GM04503 (cell line): ENCODE measurements around the gene ACADS.
A peak's percentile ranks its signal among the peaks of the same experiment; 100 is the strongest.

ENCODE experiments used
- DNase-seq: peaks from one replicate; pipeline ENCODE4 v3.0.0-alpha.2; 2012; ENCODE audit warnings: low read depth

The ACADS gene

DNA sequence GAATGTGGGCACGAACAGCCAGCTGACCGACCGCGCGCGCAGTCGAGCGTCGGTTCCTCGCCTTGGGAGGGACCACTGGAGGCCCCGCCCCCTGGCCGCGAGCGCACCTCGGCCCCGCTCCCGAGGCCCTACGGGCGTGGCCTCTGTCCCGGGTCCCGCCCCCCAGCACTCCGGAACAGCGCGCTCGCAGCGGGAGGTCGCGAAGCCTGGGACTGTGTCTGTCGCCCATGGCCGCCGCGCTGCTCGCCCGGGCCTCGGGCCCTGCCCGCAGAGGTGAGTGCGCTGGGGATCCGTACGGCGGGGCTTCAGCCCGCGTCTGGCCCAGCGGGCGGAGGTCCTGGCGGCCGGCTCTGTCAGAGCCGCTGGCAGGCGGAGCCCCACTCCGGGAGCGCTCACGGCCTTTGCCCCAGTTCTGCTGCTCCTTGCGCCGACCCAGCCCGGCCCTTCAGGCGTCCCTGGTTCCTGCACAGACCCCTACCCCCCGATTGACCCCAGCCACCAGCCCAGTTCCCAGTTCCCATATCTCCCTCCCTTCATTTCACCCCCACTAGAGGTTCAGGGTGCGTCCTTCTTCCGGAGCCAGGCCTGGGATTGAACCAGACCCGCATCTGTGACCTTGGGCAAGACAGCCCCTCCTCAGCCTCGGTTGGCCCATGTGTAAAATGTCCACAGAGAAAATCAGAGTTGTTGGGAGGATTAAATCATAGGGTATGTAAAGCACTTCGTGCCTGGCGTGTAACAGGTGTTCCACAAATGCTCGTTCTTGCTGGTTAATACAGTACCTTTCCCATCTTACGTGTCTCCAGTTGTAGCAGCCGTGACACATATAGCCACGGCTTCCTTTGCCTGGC, at the start of gene ACADS:
Gene ACADS (plus strand): TSS at position 168 of the 851 bp plus-strand sequence. CDS start 60 bp downstream, at position 228.
- DNase-seq: no peak

- DNase-seq: no peak
These were observed 47.7 kb upstream of the ACADS start for GRCh38 chr12:120677765-120678473.

DNA sequence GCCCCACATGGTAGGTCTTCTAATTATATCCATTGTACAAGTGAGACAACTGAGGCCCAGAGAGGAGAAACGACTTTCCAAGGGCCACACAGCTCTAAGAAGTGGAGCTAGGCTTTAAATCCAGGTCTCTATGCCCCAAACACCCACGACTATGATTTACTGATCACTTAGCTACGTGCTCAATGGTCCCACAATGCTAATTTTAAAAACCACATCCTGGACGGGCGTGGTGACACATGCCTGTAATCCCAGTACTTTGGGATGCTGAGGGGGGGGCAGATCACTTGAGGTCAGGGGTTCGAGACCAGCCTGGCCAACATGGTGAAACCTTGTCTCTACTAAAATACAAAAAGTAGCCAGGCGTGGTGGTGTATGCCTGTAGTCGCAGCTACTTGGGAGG, 47.1 kb upstream of the ACADS start:
- DNase-seq: no peak

- no peak for DNase-seq
These were observed 45.4 kb upstream of the ACADS start for GRCh38 chr12:120680165-120680738.

DNA sequence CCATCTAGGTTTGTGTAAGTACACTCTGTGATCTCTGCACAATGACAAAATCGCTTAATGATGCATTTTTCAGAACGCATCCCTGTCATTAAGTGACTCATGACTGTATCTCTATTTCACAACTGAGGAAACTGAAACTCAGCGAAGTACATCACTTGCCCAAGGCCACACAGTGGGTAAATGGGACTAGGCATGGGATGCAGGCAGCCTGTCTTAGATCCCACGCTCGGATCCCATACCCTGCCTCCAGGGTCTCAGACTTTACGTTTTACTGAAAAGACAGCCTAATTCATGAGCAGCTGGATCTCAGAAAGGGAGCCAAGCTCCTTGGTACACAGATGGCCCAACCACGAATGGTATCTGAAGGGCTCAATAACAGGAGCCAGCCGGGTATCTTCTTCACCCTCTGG, 41.1 kb upstream of the ACADS start:
- no peak for DNase-seq

DNA sequence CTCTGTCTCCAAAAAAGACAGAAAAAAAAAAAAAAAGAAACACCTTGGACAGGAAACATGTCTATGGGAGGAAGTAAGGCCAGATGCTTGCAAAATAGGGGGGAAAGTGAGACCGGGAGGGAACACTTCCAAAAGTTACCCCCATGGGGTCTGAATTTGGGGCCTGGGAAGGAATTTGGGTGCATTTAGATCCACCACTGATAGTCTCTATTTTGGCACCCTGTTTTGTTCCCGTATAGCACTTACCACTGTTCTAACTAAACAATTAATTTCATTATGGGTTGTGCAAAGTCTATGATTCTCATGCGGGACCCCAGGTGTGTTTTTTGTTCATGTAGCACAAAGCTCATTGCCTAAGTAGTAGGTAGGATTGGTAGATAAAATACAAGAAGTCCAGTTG, 40.1 kb upstream of the ACADS start:
- DNase-seq: no peak

DNA sequence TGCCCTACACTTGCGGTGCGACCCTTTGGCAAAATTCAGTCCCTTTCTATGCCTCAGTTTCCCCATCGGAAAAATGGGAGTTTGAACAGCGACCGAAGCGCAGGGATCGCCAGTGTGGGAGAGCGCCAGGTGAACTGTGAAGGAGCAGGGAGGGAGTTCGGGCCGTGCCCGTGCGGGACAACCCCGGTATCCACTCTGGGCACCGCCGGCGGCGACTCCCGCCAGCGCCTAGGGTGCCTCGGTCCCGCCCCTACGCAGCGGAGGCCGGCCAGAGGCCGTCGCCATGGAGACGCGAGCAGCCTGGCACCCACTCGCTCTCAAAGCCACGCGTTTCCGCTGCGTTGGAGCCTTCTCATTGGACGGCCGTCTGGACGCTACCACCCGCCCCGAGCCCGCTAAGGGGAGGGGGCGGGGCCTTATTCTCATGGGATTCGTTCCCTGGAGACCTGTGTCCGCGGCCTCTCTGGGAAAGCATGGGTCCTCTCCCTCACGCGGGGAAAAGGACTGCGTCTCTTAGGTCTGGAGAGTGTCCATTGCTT, 39.4 kb upstream of the ACADS start:
- DNase-seq: peak; percentile 77

- peak; percentile 77 for DNase-seq
These were observed 38.7 kb upstream of the ACADS start, which contains the start of gene MLEC for GRCh38 chr12:120686690-120687577. Gene MLEC, plus strand, starts transcription at chr12:120687149. Its CDS starts 148 bp downstream, at chr12:120687297.

- no peak for DNase-seq
These were observed 37.9 kb upstream of the ACADS start for GRCh38 chr12:120687578-120688289.

GRCh38 chr12:120688527-120689071, 37.0 kb upstream of the ACADS start:
- DNase-seq: no peak

- DNase-seq: no peak
These were observed 36.1 kb upstream of the ACADS start for GRCh38 chr12:120689397-120690082.

DNA sequence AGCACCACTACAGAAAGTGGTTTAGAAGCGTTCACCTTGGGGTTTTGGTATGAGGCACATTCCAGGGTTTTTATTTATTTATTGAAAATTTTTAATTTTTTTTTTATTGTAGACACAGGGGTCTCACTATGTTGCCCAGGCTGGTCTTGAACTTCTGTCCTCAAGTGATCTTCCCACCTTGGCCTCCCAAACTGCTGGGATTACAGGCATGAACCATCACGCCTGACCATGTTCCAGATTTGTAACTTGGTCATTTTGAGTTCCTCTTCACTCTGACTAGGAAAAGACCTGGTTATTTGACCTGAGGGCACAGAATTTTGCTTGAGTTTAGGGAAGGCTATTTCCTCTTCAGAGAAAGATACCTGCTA, 35.6 kb upstream of the ACADS start:
- DNase-seq: no peak

- DNase-seq: no peak
These were observed 34.6 kb upstream of the ACADS start for GRCh38 chr12:120690978-120691377.

DNA sequence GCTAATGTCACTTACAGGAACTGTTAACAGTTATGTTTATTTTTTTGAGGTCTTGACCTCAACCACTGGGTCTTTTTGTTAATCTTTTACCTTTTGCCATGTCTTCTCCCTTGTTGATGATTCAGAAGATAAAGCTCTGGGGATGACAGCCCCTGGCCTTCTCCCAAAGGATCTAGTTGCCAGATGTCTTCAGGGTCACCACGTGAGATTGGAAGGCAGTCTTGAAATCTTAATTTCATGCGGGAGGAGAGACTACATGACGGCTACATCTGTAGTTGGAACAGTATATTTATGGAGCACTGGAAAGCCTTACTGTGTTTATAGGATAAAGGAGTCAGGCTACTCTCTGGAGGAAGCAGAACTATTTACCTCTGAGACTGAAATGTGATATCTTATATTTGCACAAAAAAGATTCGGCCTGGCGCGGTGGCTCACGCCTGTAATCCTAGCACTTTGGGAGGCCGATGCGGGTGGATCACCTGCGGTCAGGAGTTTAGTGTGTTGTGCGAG, 33.0 kb upstream of the ACADS start:
- no peak for DNase-seq

DNA sequence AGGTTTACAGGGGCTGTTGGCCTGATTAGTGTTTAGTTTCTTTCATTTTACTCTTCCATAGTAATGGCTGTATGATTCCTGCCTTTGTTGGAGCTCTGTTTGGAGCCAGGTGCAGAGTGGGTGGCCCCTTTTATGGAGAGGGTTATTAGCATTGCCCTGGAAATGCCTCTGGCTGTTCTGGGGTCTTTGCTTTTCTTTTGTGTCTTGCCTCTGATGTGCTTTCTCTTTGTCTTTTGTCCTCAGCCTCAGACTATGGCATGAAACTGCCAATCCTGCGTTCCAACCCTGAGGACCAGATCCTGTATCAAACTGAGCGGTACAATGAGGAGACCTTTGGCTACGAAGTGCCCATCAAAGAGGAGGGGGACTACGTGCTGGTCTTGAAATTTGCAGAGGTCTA, 31.8 kb upstream of the ACADS start:
- no peak for DNase-seq

DNA sequence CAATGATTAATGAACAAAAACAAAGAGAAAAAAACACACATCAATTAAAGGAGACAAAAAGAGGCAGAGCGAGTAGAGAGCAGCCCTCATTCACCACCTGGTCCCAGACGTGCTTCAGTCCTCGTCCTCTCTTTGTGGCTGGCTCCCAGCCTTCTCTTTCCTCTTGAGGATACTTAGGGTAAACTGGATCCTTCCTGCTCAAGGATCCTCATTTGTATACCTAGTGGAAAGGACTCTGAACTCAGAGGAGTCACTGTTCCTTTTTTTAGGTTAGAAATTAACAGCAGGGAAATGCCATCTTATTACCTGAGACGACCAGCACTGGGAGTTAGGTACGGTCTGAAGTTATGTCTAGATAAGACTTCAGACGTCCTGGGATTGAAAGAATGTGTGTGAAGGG, 29.0 kb upstream of the ACADS start:
- DNase-seq: no peak

DNA sequence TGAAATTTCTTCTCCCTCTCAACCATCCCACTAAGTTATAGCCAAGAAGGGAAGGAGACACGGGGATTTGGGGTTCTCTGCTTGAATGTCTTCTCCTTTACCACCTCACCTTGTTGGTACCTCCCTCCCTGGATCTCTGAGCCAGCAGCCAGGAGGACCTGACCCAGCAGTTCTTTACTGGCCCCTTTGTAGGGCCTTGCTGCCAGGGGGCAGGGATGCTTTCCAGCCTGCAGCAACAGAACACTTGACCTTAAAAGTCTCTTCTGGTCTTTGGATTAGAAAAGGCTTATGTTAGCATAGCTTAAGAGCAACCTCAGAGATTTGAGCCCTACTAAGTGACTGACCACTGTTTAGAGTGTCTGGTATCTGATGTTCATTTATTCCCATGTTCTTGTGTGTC, 28.3 kb upstream of the ACADS start:
- DNase-seq: no peak

- no peak for DNase-seq
These were observed 27.0 kb upstream of the ACADS start for GRCh38 chr12:120698665-120699064.

- DNase-seq: no peak
These were observed 26.1 kb upstream of the ACADS start for GRCh38 chr12:120699553-120699952.

DNA sequence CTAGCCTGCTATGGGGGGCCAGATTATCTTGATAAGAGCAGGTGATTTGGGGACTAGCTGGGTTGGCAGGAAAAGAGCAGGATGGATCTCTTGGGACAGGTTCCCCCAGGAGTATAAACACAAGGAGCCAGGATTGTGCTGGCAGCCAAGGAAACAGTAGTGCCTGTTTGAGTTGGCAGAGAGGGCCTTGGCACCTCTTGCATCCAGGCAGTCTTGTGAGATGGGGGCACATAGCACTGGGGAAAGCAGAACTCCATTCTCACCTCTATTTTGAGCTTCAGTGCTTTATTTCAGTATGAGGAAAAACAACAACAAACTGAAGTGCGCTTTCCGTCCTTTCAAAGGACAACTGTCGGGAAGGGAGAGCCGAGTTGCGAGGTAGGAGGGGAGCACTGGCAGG, 24.7 kb upstream of the ACADS start:
- no peak for DNase-seq
